ENCODE results near the gene LGALS1. TPM values are rescaled to one million over a fixed set of nuclear protein-coding genes. Genes with fewer than 3 reads are reported as not detected.

The LGALS1 gene
- total RNA-seq, 2 experiments from 2014 or later: 85.1 to 93.7 TPM

DNA sequence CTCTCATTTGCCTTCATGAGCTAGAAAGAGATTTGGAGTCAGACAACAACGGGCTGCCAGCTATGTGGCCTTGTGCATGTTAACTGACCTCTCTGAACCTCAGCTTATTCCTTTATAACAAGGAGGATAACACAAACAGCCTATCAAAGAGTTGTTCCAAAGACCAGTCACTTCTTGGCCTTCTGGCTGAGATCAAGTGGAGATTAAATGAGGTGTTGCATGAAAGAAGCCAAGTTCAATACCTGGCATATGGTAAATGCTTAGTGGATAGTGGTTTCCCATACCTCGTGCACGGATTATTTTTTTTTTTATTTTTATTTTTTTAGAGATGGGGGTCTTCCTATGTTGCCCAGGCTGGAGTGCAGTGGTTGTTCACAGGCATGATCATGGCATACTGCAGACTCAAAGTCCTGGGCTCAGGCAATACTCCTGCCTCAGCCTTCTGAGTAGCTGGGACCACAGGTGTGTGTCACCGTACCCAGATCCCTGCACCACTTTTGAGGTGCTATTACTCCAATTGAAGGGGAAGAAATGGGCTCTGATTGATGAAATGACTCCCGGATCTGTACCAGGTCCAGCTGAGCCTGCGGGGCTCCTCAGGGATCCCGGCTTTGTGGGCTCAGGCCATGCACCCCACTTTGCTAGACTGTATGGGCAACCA is 4.9 kb downstream of the LGALS1 start:
- H3K27ac ChIP-seq (ENCODE audit: low read depth in 1 of 2, low read length in 2 of 2): no peak overlapping the region
- H3K9me3 Mint-ChIP-seq: no peaks in the 10 kb centered on the region
- DNase-seq (no peak), ATAC-seq (ENCODE audit: poor library complexity) (no peak)
- H3K36me3 ChIP-seq (ENCODE audit: insufficient read depth, low read length): peaks cover 5% of the 10 kb centered on the region
- H3K27me3 Mint-ChIP-seq: no peaks in the 10 kb centered on the region
- H3K27me3 ChIP-seq (ENCODE audit: control insufficient read depth in 1 of 2, insufficient read depth in 2 of 2, low read length in 2 of 2): no peaks in the 10 kb centered on the region
- peaks cover 28% of the 10 kb centered on the region for H3K4me1 Mint-ChIP-seq (ENCODE audit: low read depth)
- no peak for TF ChIP-seq CTCF (IDR thresholded peaks at IDR 0.05)
- intact Hi-C loops (cut with DNase I, micrococcal nuclease): loop anchor here in 1 of 2 experiments (10.0 kb wide), 1 partner anchor 196 kb away; the partner anchor contains the start of gene MFNG
- ChIA-PET CTCF (interaction anchor here (1.0 to 12.8 kb wide), 7 partner anchors 9 to 55 kb away, joined by 3 to 171 read pairs (median 5); partner anchors contain the start of genes PDXP and SH3BP1), POLR2A (interaction anchor here (1.0 to 3.7 kb wide), 10 partner anchors 8 to 72 kb away, joined by 3 to 25 read pairs (median 8); partner anchors contain the start of genes GGA1 and PDXP)
- H3K9me3 ChIP-seq (ENCODE audit: control insufficient read depth in 1 of 2, insufficient read depth in 1 of 2, low read length in 2 of 2): peaks cover 0 to 4% of the 10 kb centered on the region in 2 experiments
- no peak overlapping the region for H3K4me3 ChIP-seq (ENCODE audit: low read length)
- H3K36me3 Mint-ChIP-seq (ENCODE audit: low read depth): peaks cover 9% of the 10 kb centered on the region
- H3K27ac Mint-ChIP-seq: peak overlapping the region; percentile 79
- peak overlapping the region; percentile 45 for H3K4me3 Mint-ChIP-seq
- peaks cover 38% of the 10 kb centered on the region for H3K4me1 ChIP-seq (ENCODE audit: insufficient read depth, low read length)

- POLR2A ChIA-PET: interaction anchor here (1.0 to 3.7 kb wide), 12 partner anchors 9 to 74 kb away, joined by 3 to 25 read pairs (median 5); partner anchors contain the start of genes GGA1 and PDXP
- no peak for ATAC-seq (ENCODE audit: poor library complexity)
These were observed 5.6 kb downstream of the LGALS1 start for GRCh38 chr22:37681001-37681424.

More at GRCh38 chr22:37681001-37681424, 5.6 kb downstream of the LGALS1 start:
- no peak for DNase-seq
- Mint-ChIP-seq H3K27me3 (no peaks in the 10 kb centered on the region), H3K4me3 (no peak overlapping the region), H3K27ac (peak overlapping the region; percentile 79), H3K36me3 (ENCODE audit: low read depth) (peaks cover 11% of the 10 kb centered on the region), H3K9me3 (no peaks in the 10 kb centered on the region), H3K4me1 (ENCODE audit: low read depth) (peaks cover 31% of the 10 kb centered on the region)
- Histone ChIP-seq H3K4me1 (ENCODE audit: insufficient read depth, low read length) (peaks cover 38% of the 10 kb centered on the region), H3K36me3 (ENCODE audit: insufficient read depth, low read length) (peaks cover 5% of the 10 kb centered on the region), H3K27ac (ENCODE audit: low read depth in 1 of 2, low read length in 2 of 2) (no peak overlapping the region), H3K4me3 (ENCODE audit: low read length) (no peak overlapping the region), H3K9me3 (ENCODE audit: control insufficient read depth in 1 of 2, insufficient read depth in 1 of 2, low read length in 2 of 2) (peaks cover 0 to 4% of the 10 kb centered on the region in 2 experiments), H3K27me3 (ENCODE audit: control insufficient read depth in 1 of 2, insufficient read depth in 2 of 2, low read length in 2 of 2) (no peaks in the 10 kb centered on the region)
- no peak for TF ChIP-seq CTCF (IDR thresholded peaks at IDR 0.05)
- CTCF ChIA-PET: interaction anchor here (0.6 to 12.8 kb wide), 15 partner anchors 10 to 88 kb away, joined by 3 to 171 read pairs (median 5); partner anchors contain the start of genes GGA1, PDXP and SH3BP1
- intact Hi-C loops (cut with DNase I, micrococcal nuclease): loop anchor here (1.0 to 10.0 kb wide), 4 partner anchors 20 to 196 kb away; partner anchors contain the start of gene MFNG (in 1 of the 2)

Measured in CD4-positive, alpha-beta T cell (primary cell).